LNCaP clone FGC (cell line): ENCODE measurements around the gene OR56A3.

Source experiments
- DNase-seq: peaks from one replicate; pipeline ENCODE4 v3.0.0-alpha.2; 2011; ENCODE audit warnings: low read depth
- H3K4me3 ChIP-seq: 2 replicates; pipeline ENCODE4 v1.5.1; 2011; ENCODE audit warnings: mild to moderate bottlenecking, low read depth, low read length, control low read depth
- CTCF ChIP-seq: IDR thresholded peaks from 2 replicates; pipeline ENCODE4 v1.5.1; 2012; ENCODE audit warnings: mild to moderate bottlenecking; ENCODE audit not compliant: control insufficient read depth, insufficient read depth; ENCODE audit errors: extremely low read depth

Gene OR56A3

DNA sequence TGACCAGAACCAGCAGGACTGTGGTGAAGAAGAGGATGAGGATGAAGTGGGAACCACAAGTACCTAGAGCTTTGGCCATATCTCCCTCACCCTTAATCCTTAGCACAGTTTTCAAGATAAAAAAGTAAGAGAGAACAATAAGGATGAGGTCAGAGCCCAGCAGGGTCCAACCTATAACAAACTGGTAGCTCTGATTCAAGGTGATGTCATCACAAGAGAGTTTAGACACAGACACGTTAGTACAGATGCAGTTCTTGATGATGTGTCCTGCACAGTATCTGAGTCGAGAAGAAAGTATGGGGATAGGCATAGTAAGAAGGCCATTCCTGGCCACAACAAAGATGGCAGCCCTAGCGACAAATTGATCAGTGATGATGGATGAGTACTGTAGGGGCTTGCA lies 25.7 kb downstream of the OR56A3 start:
- H3K4me3 ChIP-seq = no peak overlapping the region
- no peak for DNase-seq
- no peak for TF ChIP-seq CTCF

GRCh38 chr11:5968394-5968793 lies 26.3 kb downstream of the OR56A3 start, which contains the start of gene OR56A5:
TSS of gene OR56A5 (minus strand) at chr11:5968494. CDS start at chr11:5968494, 0 bp downstream.
- TF ChIP-seq CTCF = no peak
- no peak for DNase-seq
- H3K4me3 ChIP-seq = no peak within 1 kb of the TSS

GRCh38 chr11:5973530-5973929 lies 31.5 kb downstream of the OR56A3 start:
- DNase-seq = no peak
- H3K4me3 ChIP-seq = no peak overlapping the region
- TF ChIP-seq CTCF = no peak

DNA sequence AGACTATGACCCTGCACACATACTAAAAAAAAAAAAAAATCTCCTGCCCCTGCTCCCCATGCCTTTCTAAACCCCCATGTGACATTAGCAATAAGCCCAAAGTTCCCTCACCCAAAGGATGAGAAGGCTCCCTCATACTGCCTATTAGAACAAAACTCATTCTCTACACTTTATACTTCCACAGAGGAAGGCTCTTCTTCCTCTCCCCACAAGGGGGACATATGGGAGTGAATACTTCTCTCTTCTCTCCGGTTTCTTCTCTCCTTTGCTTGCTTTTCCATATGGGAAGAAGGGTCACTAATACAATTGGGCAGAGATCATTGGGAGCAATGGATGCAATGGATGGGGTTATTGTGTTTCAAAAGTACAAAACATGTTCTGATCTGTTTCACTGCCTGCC lies 41.4 kb downstream of the OR56A3 start:
- TF ChIP-seq CTCF = no peak
- no peak for DNase-seq
- no peak overlapping the region for H3K4me3 ChIP-seq

DNA sequence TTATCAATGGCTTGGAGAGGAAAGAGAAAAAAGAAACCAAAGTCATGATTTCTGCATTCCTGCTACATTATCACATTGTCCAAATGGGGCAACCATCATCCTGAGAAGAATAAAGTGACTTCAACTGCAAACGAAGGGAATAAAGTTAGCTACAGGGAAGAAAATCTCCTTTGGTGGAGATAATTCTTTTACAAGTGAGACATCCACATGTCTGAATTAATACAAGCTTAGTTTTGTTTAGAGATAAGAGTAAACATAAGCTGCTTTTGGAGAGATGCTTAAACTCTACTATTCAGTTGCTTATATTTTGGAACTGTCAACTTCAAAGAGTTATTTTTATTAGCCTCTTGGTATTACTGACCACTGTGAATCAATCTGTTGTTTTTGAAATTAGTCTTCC lies 44.8 kb downstream of the OR56A3 start, which contains the start of gene OR52L1:
OR52L1 (minus strand) TSS at position 101 of the 400 bp plus-strand sequence; CDS start at position 46, 55 bp downstream.
- no peak for DNase-seq
- no peak within 1 kb of the TSS for H3K4me3 ChIP-seq
- no peak for TF ChIP-seq CTCF

DNA sequence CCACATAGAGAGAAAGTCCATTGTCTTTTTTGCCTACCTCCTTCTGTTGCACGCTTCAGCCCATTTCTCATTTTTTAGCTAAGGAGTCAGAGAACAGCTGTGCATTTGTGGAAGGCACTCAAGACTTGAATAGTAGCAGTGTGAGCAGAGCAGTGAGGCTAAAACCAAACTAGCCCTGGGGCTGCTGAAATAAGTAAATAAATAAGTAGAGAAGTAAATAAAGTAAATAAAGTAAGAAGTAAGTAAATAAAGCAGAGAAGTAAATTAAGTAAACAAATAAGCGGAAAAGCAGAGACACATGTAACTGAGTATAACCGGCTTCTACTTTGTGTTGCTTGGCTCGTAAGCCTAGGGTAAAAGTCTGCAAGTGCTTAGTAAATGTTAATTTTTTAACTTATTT lies 47.2 kb downstream of the OR56A3 start:
- peak; percentile 18 for DNase-seq
- H3K4me3 ChIP-seq = no peak overlapping the region
- TF ChIP-seq CTCF = no peak

- no peak overlapping the region for H3K4me3 ChIP-seq
- DNase-seq = no peak
- TF ChIP-seq CTCF = no peak
Measured at GRCh38 chr11:5992150-5992549, 50.1 kb downstream of the OR56A3 start.
